Sigmoid colon (tissue), 7 donors: ENCODE results near the gene PHC2. TPM values are rescaled to one million over a fixed set of nuclear protein-coding genes. Genes with fewer than 3 reads are reported as not detected.

Experiments used
- DNase-seq: peaks from one replicate; pipeline ENCODE4 v3.0.0-alpha.2; 2019
- H3K27ac ChIP-seq, 4 donors: fragments of 200-600 bp; sonication (generic); one replicate each; pipeline ENCODE4 v1.5.1; 2016 to 2019; ENCODE audit warnings: mild to moderate bottlenecking in 1 of 4
- H3K27me3 ChIP-seq, 3 donors: fragments of 200-600 bp; sonication (generic); one replicate each; pipeline ENCODE4 v1.5.1; 2019; ENCODE audit warnings: mild to moderate bottlenecking in 1 of 3
- H3K36me3 ChIP-seq, 4 donors: fragments of 200-600 bp; sonication (generic); one replicate each; pipeline ENCODE4 v1.5.1; 2016 to 2019
- H3K4me1 ChIP-seq, 4 donors: fragments of 200-600 bp; sonication (generic); one replicate each; pipeline ENCODE4 v1.5.1; 2017 to 2019
- H3K4me3 ChIP-seq, 4 donors: fragments of 200-600 bp; sonication (generic); one replicate each; pipeline ENCODE4 v1.5.1; 2017 to 2019; ENCODE audit warnings: mild to moderate bottlenecking in 2 of 4, moderate library complexity in 1 of 4
- H3K9me3 ChIP-seq, 4 donors: fragments of 200-600 bp in 3 of 4; sonication (generic) in 3 of 4; one replicate each; pipeline versions ENCODE4 v1.5.1 to v1.6.1; 2013 to 2019
- EP300 ChIP-seq, 4 donors: sonication (generic); formaldehyde crosslinking; IDR thresholded peaks; one replicate each; pipeline ENCODE4 v1.6.1; 2017; ENCODE audit warnings: antibody characterized with exemption in 4 of 4
- POLR2A ChIP-seq, 2 donors: fragments of 450-650 bp; IDR thresholded peaks; one replicate each; pipeline ENCODE4 v1.6.1; 2016; ENCODE audit warnings: antibody characterized with exemption in 2 of 2, mild to moderate bottlenecking in 2 of 2, moderate library complexity in 2 of 2
- POLR2AphosphoS5 ChIP-seq, 4 donors: sonication (generic); formaldehyde crosslinking; IDR thresholded peaks; one replicate each; pipeline ENCODE4 v1.6.1; 2017; ENCODE audit warnings: antibody characterized with exemption in 4 of 4
- WGBS, 2 donors: extraction: QIAGEN DNeasy Blood & Tissue Kit; methylation state at CpG; one replicate each; pipeline ENCODE4 v1.1.7; 2013; 5-methylcytosine and 5-hydroxymethylcytosine counted together
- intact Hi-C: fragments of 100-400 bp; cut with DNase I; formaldehyde crosslinking; loops from one replicate; pipeline ENCODE4 v1.15.1; 2023
- polyA plus RNA-seq, 3 donors: library from polyadenylated mRNA; stranded (reverse); fragments of 200-250 nt; gene quantifications; one replicate each; pipeline ENCODE4 v1.2.3, GENCODE V29; 2013
- total RNA-seq, 4 donors: library from RNA; depleted of rRNA; stranded (reverse); fragments of >200 nt; gene quantifications; one replicate each; pipeline ENCODE4 v1.1.0, GENCODE V29; 2016
- TF ChIP-seq, protein P1 (sequence below), 4 experiments: fragments of 450-650 bp in 3 of 4; fragments of 200-600 bp in 1 of 4; IDR thresholded peaks; one replicate each; pipeline ENCODE4 v1.5.1; 2016 to 2019; ENCODE audit warnings: antibody characterized with exemption in 4 of 4, mild to moderate bottlenecking in 3 of 4, moderate library complexity in 2 of 4
- donor health status: healthy with polysubstance abuse.
- donor health status: Bipolar disorder and iron deficiency.
- donor health status: healthy.

Gene PHC2, protein sequence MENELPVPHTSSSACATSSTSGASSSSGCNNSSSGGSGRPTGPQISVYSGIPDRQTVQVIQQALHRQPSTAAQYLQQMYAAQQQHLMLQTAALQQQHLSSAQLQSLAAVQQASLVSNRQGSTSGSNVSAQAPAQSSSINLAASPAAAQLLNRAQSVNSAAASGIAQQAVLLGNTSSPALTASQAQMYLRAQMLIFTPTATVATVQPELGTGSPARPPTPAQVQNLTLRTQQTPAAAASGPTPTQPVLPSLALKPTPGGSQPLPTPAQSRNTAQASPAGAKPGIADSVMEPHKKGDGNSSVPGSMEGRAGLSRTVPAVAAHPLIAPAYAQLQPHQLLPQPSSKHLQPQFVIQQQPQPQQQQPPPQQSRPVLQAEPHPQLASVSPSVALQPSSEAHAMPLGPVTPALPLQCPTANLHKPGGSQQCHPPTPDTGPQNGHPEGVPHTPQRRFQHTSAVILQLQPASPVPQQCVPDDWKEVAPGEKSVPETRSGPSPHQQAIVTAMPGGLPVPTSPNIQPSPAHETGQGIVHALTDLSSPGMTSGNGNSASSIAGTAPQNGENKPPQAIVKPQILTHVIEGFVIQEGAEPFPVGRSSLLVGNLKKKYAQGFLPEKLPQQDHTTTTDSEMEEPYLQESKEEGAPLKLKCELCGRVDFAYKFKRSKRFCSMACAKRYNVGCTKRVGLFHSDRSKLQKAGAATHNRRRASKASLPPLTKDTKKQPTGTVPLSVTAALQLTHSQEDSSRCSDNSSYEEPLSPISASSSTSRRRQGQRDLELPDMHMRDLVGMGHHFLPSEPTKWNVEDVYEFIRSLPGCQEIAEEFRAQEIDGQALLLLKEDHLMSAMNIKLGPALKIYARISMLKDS
- 100 to 1,000 TPM in 3 of 4 donors, 10 to 100 TPM in 1; 96.3 to 199 (median 124) TPM for total RNA-seq
- polyA plus RNA-seq: 10 to 100 TPM; 56.2 to 96.3 (median 76.3) TPM

DNA sequence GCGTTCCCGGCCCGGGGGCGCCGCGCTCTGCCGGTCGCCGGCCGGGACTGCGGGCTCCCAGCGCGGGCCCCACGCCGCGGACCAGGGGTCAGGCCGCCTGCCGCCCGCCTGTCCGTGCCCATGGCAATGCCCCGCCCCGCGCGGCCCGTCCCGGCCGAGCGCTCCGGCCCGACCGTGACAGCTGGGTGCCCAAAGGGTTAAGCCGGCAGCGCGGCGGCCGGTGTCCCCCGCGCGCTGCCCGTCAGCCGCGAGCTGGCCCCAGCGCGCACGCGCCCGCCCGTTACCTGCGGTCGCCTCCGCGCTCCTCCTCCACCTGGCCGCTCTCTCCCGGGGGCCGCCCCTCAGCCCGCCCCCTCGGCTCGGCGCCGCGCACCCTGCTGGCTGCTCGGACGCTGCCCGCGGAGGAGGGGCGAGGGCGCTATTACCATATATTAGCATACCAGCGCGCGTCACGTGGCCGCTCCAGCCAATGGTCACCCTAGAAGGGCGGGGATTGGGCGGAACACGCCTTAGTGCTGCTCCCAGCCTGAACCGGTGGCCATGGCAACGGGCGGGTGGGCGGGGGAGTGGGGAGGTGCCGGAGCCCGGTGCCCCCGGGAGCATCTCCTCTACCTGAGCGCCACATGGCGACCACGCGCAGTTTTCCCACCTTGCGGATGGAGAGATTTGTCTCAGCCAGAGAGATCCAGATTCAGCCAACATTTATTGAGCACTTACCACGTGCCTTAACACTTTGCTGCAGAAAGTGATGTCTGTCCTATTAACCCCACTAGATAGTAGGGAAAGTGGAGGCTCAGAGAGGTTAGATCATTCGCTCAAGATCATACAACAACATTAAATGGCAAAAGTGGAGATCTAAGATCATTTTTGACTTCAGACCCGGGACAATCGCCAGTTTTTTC, at the start of gene PHC2:
TSS of gene PHC2 (minus strand) at position 404 of the 902 bp plus-strand sequence. CDS start 55,556 bp downstream, outside the sequence.
- intact Hi-C loops: loop anchor here (5.0 kb wide), 1 partner anchor 41 kb away; the partner anchor contains the start of gene ZSCAN20
- peak; percentile 41 to 83 (median 72) for TF ChIP-seq POLR2AphosphoS5 (IDR thresholded peaks at IDR 0.05)
- no peak for TF ChIP-seq POLR2A (IDR thresholded peaks at IDR 0.05)
- no peak for TF ChIP-seq EP300 (IDR thresholded peaks at IDR 0.05)
- TF ChIP-seq, protein P1, sequence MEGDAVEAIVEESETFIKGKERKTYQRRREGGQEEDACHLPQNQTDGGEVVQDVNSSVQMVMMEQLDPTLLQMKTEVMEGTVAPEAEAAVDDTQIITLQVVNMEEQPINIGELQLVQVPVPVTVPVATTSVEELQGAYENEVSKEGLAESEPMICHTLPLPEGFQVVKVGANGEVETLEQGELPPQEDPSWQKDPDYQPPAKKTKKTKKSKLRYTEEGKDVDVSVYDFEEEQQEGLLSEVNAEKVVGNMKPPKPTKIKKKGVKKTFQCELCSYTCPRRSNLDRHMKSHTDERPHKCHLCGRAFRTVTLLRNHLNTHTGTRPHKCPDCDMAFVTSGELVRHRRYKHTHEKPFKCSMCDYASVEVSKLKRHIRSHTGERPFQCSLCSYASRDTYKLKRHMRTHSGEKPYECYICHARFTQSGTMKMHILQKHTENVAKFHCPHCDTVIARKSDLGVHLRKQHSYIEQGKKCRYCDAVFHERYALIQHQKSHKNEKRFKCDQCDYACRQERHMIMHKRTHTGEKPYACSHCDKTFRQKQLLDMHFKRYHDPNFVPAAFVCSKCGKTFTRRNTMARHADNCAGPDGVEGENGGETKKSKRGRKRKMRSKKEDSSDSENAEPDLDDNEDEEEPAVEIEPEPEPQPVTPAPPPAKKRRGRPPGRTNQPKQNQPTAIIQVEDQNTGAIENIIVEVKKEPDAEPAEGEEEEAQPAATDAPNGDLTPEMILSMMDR (IDR thresholded peaks at IDR 0.05): peak in 2 of 4 experiments; percentile 16 to 24
- Histone ChIP-seq H3K27me3 (no peaks in the 10 kb centered on the region), H3K36me3 (no peaks in the 10 kb centered on the region), H3K4me1 (peaks cover 0 to 55% (median 47%) of the 10 kb centered on the region in 4 donors), H3K9me3 (no peaks in the 10 kb centered on the region), H3K4me3 (peak within 1 kb of the TSS; percentile 48 to 94 (median 84)), H3K27ac (peak within 1 kb of the TSS; percentile 71 to 87 (median 87))
- DNase-seq: peak; percentile 98
- WGBS, 2 donors: 1% methylated on average over 91 of the region's 91 CpGs

DNA sequence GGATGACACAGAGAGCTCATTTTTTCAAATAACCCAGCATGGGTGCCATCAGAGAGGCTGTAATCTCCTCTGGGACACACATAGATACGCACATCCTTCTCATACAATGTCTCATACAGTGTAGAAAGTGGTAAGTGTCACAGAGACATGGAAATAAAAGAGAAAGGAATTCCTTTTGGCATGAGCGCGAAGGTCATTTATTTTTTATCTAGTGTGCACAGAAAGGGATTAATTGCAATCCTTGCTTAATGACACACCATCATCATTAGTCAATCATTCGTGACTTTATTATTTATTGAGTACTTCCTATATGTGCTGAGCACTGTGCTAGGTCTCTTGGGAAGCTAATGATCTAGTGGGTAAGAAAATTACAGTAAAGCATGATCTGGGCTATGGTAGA, 46.6 kb upstream of the PHC2 start:
- DNase-seq: no peak

DNA sequence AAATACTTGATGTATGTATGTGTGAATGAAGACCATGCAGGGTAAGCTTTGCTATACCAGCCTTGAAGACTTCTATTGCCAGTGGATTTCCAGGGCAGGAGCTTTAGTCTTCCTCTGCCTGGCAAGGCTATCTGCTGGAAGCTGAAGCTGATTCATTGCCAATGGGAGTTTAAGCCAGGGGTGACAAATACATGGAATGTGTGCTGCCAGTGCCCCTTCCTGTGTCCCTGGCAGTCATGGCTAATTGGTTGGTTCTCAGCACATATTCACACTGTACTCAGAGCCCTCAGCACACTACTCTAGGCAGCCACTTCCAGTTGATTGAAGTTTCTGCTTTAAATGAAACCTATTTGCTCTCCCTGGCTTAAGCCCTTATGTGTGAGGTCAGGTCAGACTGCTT, 43.0 kb upstream of the PHC2 start:
- Histone ChIP-seq H3K27ac (no peak overlapping the region), H3K4me3 (no peak overlapping the region), H3K9me3 (no peaks in the 10 kb centered on the region), H3K36me3 (peaks cover 0 to under 1% (median 0%) of the 10 kb centered on the region in 4 donors), H3K27me3 (no peaks in the 10 kb centered on the region), H3K4me1 (peaks cover 0 to 44% (median 30%) of the 10 kb centered on the region in 4 donors)
- intact Hi-C loops: loop anchor here (5.0 kb wide), 2 partner anchors 42 to 1383 kb away; partner anchors contain the start of genes PHC2 and SMIM12
- DNase-seq: no peak
- TF ChIP-seq EP300 (IDR thresholded peaks at IDR 0.05) (no peak), POLR2A (IDR thresholded peaks at IDR 0.05) (no peak), POLR2AphosphoS5 (IDR thresholded peaks at IDR 0.05) (no peak)
- TF ChIP-seq, protein P1 (IDR thresholded peaks at IDR 0.05): no peak

More for the DNA sequence above, 46.6 kb upstream of the PHC2 start:
- no peaks in the 10 kb centered on the region for H3K9me3 ChIP-seq
- H3K4me3 ChIP-seq: no peak overlapping the region
- H3K27me3 ChIP-seq: no peaks in the 10 kb centered on the region
- 74 to 88% methylated on average over 4 of the region's 4 CpGs for WGBS, 2 donors
- no peak for TF ChIP-seq POLR2AphosphoS5 (IDR thresholded peaks at IDR 0.05)
- TF ChIP-seq, protein P1 (IDR thresholded peaks at IDR 0.05): no peak
- no peak for TF ChIP-seq EP300 (IDR thresholded peaks at IDR 0.05)
- no peak for TF ChIP-seq POLR2A (IDR thresholded peaks at IDR 0.05)
- H3K4me1 ChIP-seq: peaks cover 0 to 14% (median 11%) of the 10 kb centered on the region in 4 donors
- no peak overlapping the region for H3K27ac ChIP-seq
- H3K36me3 ChIP-seq: peaks cover 5 to 24% (median 13%) of the 10 kb centered on the region in 4 donors
- intact Hi-C loops: no loop called here
